Transverse colon (tissue), 4 donors: ENCODE data around the gene ATP6V0C.

ENCODE experiments used
- EP300 ChIP-seq: sonication (generic); formaldehyde crosslinking; IDR thresholded peaks from one replicate; pipeline ENCODE4 v1.6.1; 2017; ENCODE audit warnings: antibody characterized with exemption, low read depth
- POLR2A ChIP-seq: fragments of 450-650 bp; IDR thresholded peaks from one replicate; pipeline ENCODE4 v1.6.1; 2016; ENCODE audit warnings: antibody characterized with exemption, mild to moderate bottlenecking, moderate library complexity
- POLR2AphosphoS5 ChIP-seq, 3 donors: sonication (generic); formaldehyde crosslinking; IDR thresholded peaks; one replicate each; pipeline ENCODE4 v1.6.1; 2016; ENCODE audit warnings: antibody characterized with exemption in 3 of 3
- TF ChIP-seq, protein P1 (sequence below), 5 experiments: fragments of 200-600 bp in 3 of 5; fragments of 450-650 bp in 2 of 5; sonication (generic) in 3 of 5; IDR thresholded peaks; 1 replicate in 2 of 5; 2 replicates in 3 of 5; pipeline ENCODE4 v1.5.1; 2016 to 2017; ENCODE audit warnings: antibody characterized with exemption in 5 of 5, inconsistent platforms in 3 of 5, mild to moderate bottlenecking in 2 of 5, moderate library complexity in 1 of 5

DNA sequence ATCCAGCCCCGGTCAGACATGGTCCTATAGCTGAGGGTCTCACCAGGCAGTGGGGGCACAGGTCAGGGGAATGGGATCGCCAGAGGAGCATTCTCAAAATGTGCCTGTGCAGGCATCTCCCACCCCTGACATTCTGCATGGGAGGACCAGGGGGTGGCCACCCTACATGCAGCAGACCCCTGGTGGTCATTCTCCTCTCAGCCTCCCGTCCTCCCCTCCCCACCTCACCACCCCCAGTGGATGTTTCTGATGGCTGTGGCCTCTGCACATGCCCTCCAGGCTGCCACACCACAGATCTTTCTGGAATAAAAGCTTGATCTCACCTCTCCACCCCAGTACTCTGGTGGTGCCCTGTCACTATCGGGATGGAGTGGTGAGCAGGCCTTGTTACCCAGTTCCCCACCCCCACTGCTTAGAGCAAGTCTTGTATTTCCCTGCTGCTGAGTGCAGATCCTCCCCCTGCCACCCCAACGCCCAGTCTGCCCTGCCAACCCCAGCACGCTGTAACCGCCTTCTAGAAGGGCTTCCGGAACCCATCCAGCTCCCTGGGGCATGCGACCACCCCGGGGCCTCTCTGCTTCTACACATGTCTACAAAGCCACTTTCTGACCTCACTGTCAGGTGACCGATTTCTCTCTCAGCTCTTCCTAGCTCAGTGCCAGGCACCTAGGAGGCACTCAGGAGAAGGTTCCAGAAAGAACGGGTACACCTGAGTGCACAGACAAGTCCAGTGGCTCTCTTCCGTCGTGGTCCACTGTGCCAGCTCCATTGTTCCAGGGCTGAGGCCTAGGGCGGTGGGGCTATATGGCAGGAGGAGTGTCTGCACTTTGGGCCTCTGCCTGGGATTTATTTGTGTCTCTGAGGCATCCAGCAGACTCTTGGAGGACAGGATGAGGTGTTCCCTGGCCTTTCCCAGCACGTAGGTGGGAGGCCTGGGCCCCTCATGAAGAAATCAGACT lies 29.5 kb upstream of the ATP6V0C start:
- TF ChIP-seq EP300 (no peak), POLR2AphosphoS5 (IDR thresholded peaks at IDR 0.05) (no peak), POLR2A (no peak)
- TF ChIP-seq, protein P1, sequence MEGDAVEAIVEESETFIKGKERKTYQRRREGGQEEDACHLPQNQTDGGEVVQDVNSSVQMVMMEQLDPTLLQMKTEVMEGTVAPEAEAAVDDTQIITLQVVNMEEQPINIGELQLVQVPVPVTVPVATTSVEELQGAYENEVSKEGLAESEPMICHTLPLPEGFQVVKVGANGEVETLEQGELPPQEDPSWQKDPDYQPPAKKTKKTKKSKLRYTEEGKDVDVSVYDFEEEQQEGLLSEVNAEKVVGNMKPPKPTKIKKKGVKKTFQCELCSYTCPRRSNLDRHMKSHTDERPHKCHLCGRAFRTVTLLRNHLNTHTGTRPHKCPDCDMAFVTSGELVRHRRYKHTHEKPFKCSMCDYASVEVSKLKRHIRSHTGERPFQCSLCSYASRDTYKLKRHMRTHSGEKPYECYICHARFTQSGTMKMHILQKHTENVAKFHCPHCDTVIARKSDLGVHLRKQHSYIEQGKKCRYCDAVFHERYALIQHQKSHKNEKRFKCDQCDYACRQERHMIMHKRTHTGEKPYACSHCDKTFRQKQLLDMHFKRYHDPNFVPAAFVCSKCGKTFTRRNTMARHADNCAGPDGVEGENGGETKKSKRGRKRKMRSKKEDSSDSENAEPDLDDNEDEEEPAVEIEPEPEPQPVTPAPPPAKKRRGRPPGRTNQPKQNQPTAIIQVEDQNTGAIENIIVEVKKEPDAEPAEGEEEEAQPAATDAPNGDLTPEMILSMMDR (IDR thresholded peaks at IDR 0.05) = no peak
